HT1080 (cell line): ENCODE measurements around the gene OR6V1. TPM values are rescaled to one million over a fixed set of nuclear protein-coding genes. Genes with fewer than 3 reads are reported as not detected.

Experiments
- DNase-seq: peaks from one replicate; pipeline ENCODE4 v3.0.0-alpha.2; 2015; ENCODE audit warnings: low read depth
- polyA plus RNA-seq, 2 experiments: library from polyadenylated mRNA; depleted of rRNA; stranded (reverse); fragments of >200 nt; gene quantifications; 2 replicates each; pipeline ENCODE4 v1.2.3, GENCODE V29; 2015
- total RNA-seq: library from RNA; depleted of rRNA; stranded (reverse); fragments of >200 nt; shearing (Covaris generic); gene quantifications from 2 replicates; pipeline ENCODE4 v1.2.3, GENCODE V29; 2014; rRNA removed

OR6V1 gene
- not detected in 2 replicates for total RNA-seq
- polyA plus RNA-seq (2015; cell fraction: cytosol; rRNA removed): not detected in 2 replicates
- polyA plus RNA-seq (2015; cell fraction: nucleus; rRNA removed): not detected in 2 replicates

DNA sequence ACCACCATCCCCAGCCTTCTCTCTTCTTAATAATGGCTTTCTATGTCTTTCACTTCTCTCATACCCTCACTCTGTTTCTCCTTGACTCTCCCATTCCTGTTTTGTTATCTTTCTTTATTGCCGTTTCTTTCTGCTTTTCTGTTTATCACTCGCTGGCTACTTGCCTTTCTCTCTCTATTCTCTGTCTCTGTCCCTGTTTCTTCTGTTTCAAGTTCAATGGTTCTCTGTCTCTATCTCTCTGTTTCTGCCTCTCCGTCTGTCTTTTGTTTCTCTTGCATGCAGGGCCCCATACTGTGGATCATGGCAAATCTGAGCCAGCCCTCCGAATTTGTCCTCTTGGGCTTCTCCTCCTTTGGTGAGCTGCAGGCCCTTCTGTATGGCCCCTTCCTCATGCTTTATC lies at the start of gene OR6V1:
TSS of gene OR6V1 (plus strand) at position 301 of the 400 bp plus-strand sequence. CDS start at position 301, 0 bp downstream.
- no peak for DNase-seq

- DNase-seq: no peak
These were observed 49.2 kb upstream of the OR6V1 start for GRCh38 chr7:143002898-143003297.

DNA sequence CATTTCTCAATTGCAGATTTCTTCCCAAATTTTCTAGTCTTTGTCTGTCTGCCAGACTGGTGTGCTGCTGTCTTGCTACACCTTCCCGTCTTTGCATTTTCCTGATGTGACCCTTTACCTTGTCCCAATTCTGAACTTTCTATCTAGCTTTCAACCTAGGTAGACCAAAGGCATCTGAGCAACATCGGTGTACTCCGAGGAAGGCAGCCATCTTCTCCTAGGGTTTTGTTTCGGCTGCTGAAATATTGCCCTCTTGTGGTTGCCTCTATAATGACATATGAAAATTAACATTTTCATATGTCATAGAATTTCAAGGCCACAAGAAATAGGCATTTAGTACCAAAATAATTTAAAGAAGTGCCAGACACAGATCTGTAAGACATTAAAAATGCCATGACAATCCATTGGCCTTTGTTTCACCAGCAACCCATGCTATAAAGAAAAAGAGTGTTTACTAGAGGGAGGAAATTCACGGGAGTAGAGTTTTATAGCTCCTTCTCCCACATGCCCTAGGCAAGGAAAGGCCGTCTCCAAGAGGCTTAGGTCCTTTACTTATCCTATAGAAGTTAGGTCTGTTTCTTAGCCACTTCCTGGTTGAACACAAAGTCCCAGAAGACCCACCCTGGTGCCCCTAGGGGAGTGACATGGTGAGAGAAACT lies 48.6 kb upstream of the OR6V1 start:
- peak; percentile 47 for DNase-seq

- no peak for DNase-seq
These were observed 46.4 kb upstream of the OR6V1 start for GRCh38 chr7:143005632-143006260.

DNA sequence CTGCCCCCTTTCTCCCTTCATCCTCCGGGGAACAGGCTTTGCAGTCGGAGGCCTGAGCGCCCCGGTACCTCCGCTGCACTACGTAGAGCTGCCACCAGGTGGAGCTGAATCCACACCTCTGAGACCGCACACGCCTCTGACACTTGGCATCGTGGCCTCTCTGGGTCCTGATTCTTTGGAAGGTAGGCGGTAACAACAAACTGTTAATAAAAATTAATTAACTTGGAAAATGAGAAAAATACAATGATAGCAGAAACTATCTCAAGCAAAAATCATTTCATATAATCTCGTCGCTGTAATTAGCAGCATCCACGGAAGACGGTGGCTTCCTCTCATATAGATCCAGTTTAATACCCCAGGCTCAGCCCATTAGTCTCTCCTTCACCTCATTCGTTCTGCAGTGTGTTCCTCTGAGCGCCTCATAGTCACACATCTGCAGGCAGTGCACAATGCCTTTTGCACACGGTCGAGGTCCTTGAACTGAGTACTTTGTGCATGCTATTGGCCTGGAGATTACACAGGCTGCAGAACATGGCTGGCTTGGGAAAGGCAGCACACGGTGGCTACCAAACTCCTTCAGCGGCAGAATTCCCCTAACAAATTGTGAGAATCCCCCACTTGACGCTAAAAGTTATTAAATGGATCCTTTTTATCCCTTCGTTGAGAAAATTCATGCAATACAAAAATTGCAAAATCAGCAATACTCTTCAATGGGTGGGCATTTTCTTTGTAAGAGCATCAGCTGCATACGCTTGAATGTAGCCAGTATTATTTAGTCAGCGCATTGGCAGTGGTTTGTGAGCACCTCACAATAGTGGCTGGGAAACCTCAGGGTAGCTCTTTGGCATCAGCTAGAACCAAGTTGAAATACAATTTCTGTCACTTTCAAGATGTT lies 43.9 kb upstream of the OR6V1 start:
- peak; percentile 63 for DNase-seq

DNA sequence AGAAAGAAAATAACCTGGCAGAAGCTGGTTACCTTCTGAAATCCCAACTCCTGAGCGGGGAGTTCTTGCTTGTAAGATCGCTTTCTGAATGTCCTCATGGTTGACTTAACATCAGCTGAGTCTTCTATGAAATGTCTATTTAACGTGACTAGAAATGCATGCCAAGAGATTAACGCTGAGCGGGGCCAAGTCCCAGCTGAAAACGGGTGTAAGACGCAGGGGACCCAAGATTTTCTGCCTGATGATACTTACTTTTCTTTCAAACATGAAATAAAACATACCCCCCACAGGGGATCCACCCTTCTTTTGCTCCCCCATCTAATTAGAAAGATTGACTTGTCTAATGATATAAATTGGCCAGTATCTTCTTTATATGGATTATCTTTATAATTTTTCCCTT lies 40.1 kb upstream of the OR6V1 start:
- no peak for DNase-seq

DNA sequence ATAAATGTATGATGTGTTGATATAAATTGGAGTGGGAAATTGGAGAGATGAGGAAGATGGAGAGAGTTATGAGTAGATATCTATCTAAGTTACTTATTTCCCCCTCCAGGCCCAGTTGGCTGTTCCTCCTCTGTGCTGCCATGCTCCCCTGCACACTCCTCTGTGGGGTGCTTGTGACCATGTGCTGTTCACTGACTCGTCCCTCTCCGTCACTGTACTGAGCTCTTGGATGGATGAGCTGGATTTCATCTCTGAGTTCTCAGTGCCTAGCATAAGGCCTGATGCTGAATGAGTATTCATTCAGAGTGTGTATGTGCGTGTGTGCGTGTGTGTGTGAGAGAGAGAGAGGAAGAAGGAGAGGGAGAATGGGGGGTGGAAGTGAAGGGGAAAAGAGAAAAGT lies 39.7 kb upstream of the OR6V1 start:
- DNase-seq: no peak

DNA sequence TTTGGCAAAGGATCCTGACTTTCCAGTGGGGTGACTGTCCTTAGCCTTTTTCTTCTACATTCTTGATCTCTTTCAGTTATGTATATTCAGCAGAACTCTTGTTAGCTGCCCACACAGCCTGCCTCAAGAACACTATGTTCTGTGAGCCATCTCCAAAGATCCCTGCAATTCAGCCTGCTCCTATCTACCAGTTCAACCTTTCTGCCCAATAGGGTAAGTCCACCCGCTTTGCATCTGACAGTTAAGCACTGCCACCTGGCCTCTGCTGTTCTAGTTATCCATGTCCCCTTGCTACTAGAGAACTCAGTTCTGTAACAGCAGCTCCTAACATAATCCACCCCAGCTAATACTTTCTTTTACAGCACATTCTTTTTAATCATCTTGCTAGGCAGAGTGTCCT lies 38.7 kb upstream of the OR6V1 start:
- no peak for DNase-seq

- peak; percentile 67 for DNase-seq
These were observed 38.2 kb upstream of the OR6V1 start for GRCh38 chr7:143013893-143014292.

GRCh38 chr7:143015084-143015483 lies 37.1 kb upstream of the OR6V1 start:
- DNase-seq: no peak

DNA sequence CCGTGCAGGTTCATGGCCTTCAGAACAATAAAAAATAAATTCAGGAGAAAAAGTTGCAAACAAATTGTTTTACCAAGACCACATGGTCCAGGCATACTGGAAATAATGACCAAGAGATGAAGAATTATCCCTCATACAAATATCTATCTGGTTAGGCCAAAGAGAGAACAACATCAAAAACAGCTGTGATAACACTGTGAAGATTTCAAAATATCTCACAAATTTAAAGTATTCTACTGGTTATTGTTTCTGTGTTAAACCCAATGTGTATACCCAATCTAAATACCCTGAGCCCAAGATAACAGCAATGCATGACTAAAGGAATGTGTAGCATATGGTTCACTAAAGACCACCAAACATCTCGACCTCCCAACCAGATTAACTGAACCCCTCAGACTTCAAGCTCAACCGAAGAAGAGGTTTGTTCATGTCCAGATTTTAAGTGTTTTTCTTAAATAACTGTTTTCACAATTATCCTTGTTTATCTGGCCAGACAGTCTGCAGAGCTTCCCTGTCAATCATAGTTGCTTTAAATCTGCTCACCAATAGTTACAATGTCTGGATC lies 36.1 kb upstream of the OR6V1 start:
- no peak for DNase-seq

DNA sequence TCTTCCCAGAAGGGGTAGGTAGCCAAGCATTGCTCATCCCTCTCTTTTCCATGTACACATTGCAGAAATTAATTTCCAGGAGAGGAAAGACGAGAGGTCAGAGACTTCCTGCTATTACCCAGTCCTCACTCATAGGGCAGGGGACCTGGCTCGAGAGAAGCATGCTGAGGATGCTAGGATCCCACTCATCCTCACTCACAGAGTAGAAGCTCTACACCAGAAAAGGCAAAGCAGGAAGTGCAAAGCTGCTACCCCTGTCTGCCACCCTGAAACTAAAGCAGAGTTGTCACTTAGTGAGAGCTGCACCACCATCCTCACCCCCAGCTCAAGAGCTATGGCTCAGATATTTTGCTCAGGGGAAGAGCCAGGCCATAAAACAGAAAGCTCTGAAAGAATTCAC lies 35.1 kb upstream of the OR6V1 start:
- no peak for DNase-seq

GRCh38 chr7:143018931-143019330 lies 33.2 kb upstream of the OR6V1 start:
- DNase-seq: peak; percentile 9

GRCh38 chr7:143023047-143023446 lies 29.1 kb upstream of the OR6V1 start:
- DNase-seq: no peak

- no peak for DNase-seq
These were observed 26.8 kb upstream of the OR6V1 start for GRCh38 chr7:143025371-143025770.

GRCh38 chr7:143027032-143027431 lies 25.1 kb upstream of the OR6V1 start, which contains the start of gene OR9A2:
TSS of gene OR9A2 (minus strand) at chr7:143027132. CDS start at chr7:143027132, 0 bp downstream.
- DNase-seq: no peak

- DNase-seq: no peak
These were observed 24.5 kb upstream of the OR6V1 start for GRCh38 chr7:143027683-143028082.

DNA sequence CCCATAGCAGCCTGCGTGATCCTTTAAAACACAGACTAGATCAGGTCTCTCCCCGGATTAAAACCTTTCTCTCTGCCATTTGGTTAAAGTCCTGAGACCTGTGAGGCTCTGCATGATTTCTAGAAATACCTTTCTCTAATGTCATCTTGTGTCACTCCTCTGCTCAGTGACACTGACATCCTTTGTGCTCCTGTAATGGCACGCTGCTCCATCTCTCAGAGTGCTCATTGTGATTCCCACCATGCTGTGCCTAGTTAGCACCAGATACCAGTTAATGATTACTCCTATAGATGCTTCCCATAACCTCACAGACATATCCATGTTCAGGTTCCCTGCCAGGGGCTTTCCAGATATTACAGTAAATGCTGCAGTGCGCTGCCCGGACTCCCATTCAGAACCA lies 13.5 kb upstream of the OR6V1 start:
- no peak for DNase-seq

DNA sequence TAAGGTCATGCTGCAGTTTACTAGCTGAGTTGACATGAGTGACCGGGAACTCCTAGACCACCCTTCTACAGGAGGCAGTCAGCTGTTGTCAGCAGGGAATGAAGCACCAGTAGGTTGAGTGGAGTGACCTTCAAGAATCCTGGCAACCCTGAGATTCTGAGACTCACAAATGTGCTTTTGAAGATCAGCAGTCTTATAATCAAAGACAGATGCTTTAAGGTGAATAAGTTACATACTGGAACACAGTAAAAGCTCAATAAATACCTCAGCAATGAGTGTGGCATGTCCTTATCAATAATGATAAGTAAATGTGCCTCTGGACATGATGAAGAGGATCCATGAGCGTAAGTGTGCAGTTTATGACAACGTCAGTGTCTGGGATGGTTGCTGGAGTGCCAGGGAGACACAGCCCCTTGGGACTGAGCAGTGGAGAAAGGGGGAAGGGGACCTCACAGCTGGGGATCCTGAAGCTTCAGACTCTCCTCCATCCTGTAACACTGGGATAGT lies 11.9 kb upstream of the OR6V1 start:
- DNase-seq: no peak

GRCh38 chr7:143041346-143041745 lies 10.8 kb upstream of the OR6V1 start:
- no peak for DNase-seq

GRCh38 chr7:143042159-143042789 lies 9.9 kb upstream of the OR6V1 start:
- DNase-seq: no peak
